NCI-H226 (cell line): Measurements from ENCODE around the gene NSD1.
"Not testable (repeated sequence)": the region's sequence is repeated elsewhere in the genome, so short reads cannot be mapped to it uniquely, and the experiment has no call there.

Experiments
- DNase-seq: peaks from one replicate; pipeline ENCODE4 v3.0.0-alpha.2; 2015

NSD1 gene

GRCh38 chr5:177177847-177178437, 44.4 kb downstream of the NSD1 start:
- DNase-seq = not testable (repeated sequence)

GRCh38 chr5:177178733-177179304, 45.2 kb downstream of the NSD1 start:
- DNase-seq = no peak

GRCh38 chr5:177179431-177179830, 45.9 kb downstream of the NSD1 start:
- DNase-seq = no peak

GRCh38 chr5:177183142-177183541, 49.6 kb downstream of the NSD1 start:
- no peak for DNase-seq

GRCh38 chr5:177183766-177184360, 50.3 kb downstream of the NSD1 start:
- no peak for DNase-seq

GRCh38 chr5:177185993-177186392, 52.4 kb downstream of the NSD1 start:
- DNase-seq = no peak

- DNase-seq = no peak
These were observed 53.1 kb downstream of the NSD1 start for GRCh38 chr5:177186645-177187044.

GRCh38 chr5:177188775-177189174, 55.2 kb downstream of the NSD1 start:
- no peak for DNase-seq

- DNase-seq = peak; percentile 2
These were observed 55.8 kb downstream of the NSD1 start for GRCh38 chr5:177189416-177189815.

- peak; percentile 3 for DNase-seq
These were observed 56.4 kb downstream of the NSD1 start for GRCh38 chr5:177189965-177190364.

GRCh38 chr5:177194268-177194667, 60.7 kb downstream of the NSD1 start:
- DNase-seq = peak; percentile 98

- no peak for DNase-seq
These were observed 61.9 kb downstream of the NSD1 start for GRCh38 chr5:177195307-177195952.

GRCh38 chr5:177198738-177199137, 65.2 kb downstream of the NSD1 start:
- DNase-seq = no peak

- no peak for DNase-seq
These were observed 70.7 kb downstream of the NSD1 start for GRCh38 chr5:177204281-177204680.

GRCh38 chr5:177209610-177210009, 76.0 kb downstream of the NSD1 start:
- no peak for DNase-seq

- no peak for DNase-seq
These were observed 78.7 kb downstream of the NSD1 start for GRCh38 chr5:177212242-177212641.

- DNase-seq = no peak
These were observed 87.0 kb downstream of the NSD1 start for GRCh38 chr5:177220576-177220975.

GRCh38 chr5:177222269-177222668, 88.7 kb downstream of the NSD1 start:
- DNase-seq = no peak

GRCh38 chr5:177225798-177226197, 92.2 kb downstream of the NSD1 start:
- DNase-seq = no peak

- no peak for DNase-seq
These were observed 93.3 kb downstream of the NSD1 start for GRCh38 chr5:177226860-177227259.

GRCh38 chr5:177228751-177229150, 95.2 kb downstream of the NSD1 start:
- DNase-seq = no peak

- no peak for DNase-seq
These were observed 97.1 kb downstream of the NSD1 start for GRCh38 chr5:177230660-177231059.

- DNase-seq = no peak
These were observed 98.1 kb downstream of the NSD1 start for GRCh38 chr5:177231479-177232250.
